Measurements from ENCODE around the gene CDC37L1. TPM values are rescaled to one million over a fixed set of nuclear protein-coding genes. Genes with fewer than 3 reads are reported as not detected.
A peak's percentile ranks its signal among the peaks of the same experiment; 100 is the strongest.

The CDC37L1 gene
- polyA plus RNA-seq, 10 donors: 18.5 to 33.8 (median 24.5) TPM

- DNase-seq: no peak
Observed at GRCh38 chr9:4706971-4707622, 27.7 kb downstream of the CDC37L1 start.

- no peak for DNase-seq
Observed at GRCh38 chr9:4709380-4709779, 30.0 kb downstream of the CDC37L1 start.

GRCh38 chr9:4713849-4714248, 34.5 kb downstream of the CDC37L1 start:
- no peak for DNase-seq

GRCh38 chr9:4714266-4715016, 35.1 kb downstream of the CDC37L1 start:
- no peak for DNase-seq

GRCh38 chr9:4716163-4716562, 36.8 kb downstream of the CDC37L1 start:
- no peak for DNase-seq

GRCh38 chr9:4717815-4718214, 38.4 kb downstream of the CDC37L1 start:
- no peak for DNase-seq

GRCh38 chr9:4718911-4719310, 39.5 kb downstream of the CDC37L1 start:
- no peak for DNase-seq

GRCh38 chr9:4721736-4722135, 42.4 kb downstream of the CDC37L1 start:
- no peak for DNase-seq

- no peak for DNase-seq
Observed at GRCh38 chr9:4725706-4726442, 46.5 kb downstream of the CDC37L1 start.

- no peak for DNase-seq
Observed at GRCh38 chr9:4727593-4727992, 48.2 kb downstream of the CDC37L1 start.

- DNase-seq: no peak
Observed at GRCh38 chr9:4732890-4733289, 53.5 kb downstream of the CDC37L1 start.

- no peak for DNase-seq
Observed at GRCh38 chr9:4734150-4734549, 54.8 kb downstream of the CDC37L1 start.

- peak in 1 of 3 donors; percentile 12 for DNase-seq
Observed at GRCh38 chr9:4738866-4739586, 59.7 kb downstream of the CDC37L1 start.

GRCh38 chr9:4739587-4740387, 60.4 kb downstream of the CDC37L1 start:
- peak in 1 of 3 donors; percentile 18 for DNase-seq

GRCh38 chr9:4740388-4740637, 60.9 kb downstream of the CDC37L1 start:
- DNase-seq: peak in 1 of 3 donors; percentile 24

GRCh38 chr9:4740638-4741364, 61.4 kb downstream of the CDC37L1 start, which contains the start of gene AK3:
Gene AK3 (minus strand): TSS chr9:4741202. CDS start chr9:4741087, 115 bp downstream.
- peak; percentile 83 to 96 (median 90) for DNase-seq

- peak in 2 of 3 donors; percentile 23 to 63 for DNase-seq
Observed at GRCh38 chr9:4741365-4742089, 62.2 kb downstream of the CDC37L1 start.

GRCh38 chr9:4742246-4742645, 62.9 kb downstream of the CDC37L1 start:
- DNase-seq: no peak

GRCh38 chr9:4743131-4743875, 63.9 kb downstream of the CDC37L1 start:
- no peak for DNase-seq

Data from muscle of back (tissue), 11 donors.